ENCODE data around the gene ZNF750. TPM values are rescaled to one million over a fixed set of nuclear protein-coding genes. Genes with fewer than 3 reads are reported as not detected.

Gene ZNF750
- total and polyA plus RNA-seq, 2 of the 13 experiments (the other 11 are each of a cell fraction or from before 2014, with no cell fraction given) = not detected

DNA sequence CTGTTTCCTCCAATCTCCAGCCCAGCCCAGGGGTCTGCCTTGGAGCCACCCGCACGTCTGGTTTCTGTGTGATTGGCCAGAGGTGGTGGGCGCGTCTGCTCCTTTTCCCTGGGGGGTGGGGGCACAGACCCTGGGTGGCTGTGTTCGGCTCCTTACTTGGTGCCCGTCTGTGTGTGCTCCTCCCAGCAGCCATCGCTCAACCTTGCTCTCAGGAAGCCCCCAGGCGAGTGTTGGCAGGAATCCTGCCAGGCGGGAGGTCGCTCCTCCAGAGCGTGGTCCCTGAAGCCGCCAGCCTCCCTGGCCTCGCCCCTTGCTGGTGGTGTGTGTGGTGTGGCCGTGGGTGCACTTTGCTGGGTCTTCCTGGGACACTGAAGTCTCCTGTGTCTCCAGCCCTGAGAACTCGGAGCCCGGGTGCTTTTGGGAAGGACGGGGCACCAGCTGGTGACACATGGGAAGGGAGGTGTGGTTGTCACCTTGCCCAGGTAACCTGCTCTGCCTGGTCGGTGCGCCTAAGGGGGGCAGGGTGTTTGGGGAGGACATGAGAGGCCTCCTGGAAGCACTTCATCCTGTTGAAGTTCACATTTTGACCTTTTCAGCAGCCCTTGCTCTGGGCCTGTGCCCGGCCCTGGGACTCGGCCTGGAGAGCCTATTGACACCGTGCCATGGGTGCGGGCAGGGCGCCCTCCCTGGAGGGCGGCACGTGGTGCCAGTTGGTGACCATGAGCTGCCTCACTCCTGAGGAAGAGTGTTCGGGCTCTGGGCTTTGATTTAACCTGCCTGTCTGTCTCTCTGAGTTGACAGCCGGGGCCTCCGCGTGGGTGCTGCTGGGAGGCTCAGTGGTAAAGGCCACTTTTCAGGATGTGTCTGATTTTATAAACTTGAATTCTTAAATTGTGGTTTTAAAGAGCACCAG, 49.0 kb upstream of the ZNF750 start (continued):
- TF ChIP-seq ZHX1 (CRISPR knock-in tag; IDR thresholded peaks at IDR 0.05; ENCODE audit: low read depth) = no peak
- TF ChIP-seq, protein P1, sequence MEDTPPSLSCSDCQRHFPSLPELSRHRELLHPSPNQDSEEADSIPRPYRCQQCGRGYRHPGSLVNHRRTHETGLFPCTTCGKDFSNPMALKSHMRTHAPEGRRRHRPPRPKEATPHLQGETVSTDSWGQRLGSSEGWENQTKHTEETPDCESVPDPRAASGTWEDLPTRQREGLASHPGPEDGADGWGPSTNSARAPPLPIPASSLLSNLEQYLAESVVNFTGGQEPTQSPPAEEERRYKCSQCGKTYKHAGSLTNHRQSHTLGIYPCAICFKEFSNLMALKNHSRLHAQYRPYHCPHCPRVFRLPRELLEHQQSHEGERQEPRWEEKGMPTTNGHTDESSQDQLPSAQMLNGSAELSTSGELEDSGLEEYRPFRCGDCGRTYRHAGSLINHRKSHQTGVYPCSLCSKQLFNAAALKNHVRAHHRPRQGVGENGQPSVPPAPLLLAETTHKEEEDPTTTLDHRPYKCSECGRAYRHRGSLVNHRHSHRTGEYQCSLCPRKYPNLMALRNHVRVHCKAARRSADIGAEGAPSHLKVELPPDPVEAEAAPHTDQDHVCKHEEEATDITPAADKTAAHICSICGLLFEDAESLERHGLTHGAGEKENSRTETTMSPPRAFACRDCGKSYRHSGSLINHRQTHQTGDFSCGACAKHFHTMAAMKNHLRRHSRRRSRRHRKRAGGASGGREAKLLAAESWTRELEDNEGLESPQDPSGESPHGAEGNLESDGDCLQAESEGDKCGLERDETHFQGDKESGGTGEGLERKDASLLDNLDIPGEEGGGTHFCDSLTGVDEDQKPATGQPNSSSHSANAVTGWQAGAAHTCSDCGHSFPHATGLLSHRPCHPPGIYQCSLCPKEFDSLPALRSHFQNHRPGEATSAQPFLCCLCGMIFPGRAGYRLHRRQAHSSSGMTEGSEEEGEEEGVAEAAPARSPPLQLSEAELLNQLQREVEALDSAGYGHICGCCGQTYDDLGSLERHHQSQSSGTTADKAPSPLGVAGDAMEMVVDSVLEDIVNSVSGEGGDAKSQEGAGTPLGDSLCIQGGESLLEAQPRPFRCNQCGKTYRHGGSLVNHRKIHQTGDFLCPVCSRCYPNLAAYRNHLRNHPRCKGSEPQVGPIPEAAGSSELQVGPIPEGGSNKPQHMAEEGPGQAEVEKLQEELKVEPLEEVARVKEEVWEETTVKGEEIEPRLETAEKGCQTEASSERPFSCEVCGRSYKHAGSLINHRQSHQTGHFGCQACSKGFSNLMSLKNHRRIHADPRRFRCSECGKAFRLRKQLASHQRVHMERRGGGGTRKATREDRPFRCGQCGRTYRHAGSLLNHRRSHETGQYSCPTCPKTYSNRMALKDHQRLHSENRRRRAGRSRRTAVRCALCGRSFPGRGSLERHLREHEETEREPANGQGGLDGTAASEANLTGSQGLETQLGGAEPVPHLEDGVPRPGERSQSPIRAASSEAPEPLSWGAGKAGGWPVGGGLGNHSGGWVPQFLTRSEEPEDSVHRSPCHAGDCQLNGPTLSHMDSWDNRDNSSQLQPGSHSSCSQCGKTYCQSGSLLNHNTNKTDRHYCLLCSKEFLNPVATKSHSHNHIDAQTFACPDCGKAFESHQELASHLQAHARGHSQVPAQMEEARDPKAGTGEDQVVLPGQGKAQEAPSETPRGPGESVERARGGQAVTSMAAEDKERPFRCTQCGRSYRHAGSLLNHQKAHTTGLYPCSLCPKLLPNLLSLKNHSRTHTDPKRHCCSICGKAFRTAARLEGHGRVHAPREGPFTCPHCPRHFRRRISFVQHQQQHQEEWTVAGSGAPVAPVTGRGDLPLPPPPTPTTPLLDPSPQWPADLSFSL (CRISPR knock-in tag; IDR thresholded peaks at IDR 0.05) = no peak
- TF ChIP-seq ZNF891 (CRISPR knock-in tag; IDR thresholded peaks at IDR 0.05) = no peak; the same call in 1 of the 2 replicates
- TF ChIP-seq, protein P2, sequence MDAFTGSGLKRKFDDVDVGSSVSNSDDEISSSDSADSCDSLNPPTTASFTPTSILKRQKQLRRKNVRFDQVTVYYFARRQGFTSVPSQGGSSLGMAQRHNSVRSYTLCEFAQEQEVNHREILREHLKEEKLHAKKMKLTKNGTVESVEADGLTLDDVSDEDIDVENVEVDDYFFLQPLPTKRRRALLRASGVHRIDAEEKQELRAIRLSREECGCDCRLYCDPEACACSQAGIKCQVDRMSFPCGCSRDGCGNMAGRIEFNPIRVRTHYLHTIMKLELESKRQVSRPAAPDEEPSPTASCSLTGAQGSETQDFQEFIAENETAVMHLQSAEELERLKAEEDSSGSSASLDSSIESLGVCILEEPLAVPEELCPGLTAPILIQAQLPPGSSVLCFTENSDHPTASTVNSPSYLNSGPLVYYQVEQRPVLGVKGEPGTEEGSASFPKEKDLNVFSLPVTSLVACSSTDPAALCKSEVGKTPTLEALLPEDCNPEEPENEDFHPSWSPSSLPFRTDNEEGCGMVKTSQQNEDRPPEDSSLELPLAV (CRISPR knock-in tag; conservative IDR thresholded peaks at IDR 0.05; ENCODE audit: low read depth) = no peak
- TF ChIP-seq SAP130 (CRISPR knock-in tag; IDR thresholded peaks at IDR 0.05; ENCODE audit: low read depth) = no peak
- TF ChIP-seq ZZZ3 (CRISPR knock-in tag; IDR thresholded peaks at IDR 0.05; ENCODE audit: borderline replicate concordance) = no peak
- TF ChIP-seq, protein P3, sequence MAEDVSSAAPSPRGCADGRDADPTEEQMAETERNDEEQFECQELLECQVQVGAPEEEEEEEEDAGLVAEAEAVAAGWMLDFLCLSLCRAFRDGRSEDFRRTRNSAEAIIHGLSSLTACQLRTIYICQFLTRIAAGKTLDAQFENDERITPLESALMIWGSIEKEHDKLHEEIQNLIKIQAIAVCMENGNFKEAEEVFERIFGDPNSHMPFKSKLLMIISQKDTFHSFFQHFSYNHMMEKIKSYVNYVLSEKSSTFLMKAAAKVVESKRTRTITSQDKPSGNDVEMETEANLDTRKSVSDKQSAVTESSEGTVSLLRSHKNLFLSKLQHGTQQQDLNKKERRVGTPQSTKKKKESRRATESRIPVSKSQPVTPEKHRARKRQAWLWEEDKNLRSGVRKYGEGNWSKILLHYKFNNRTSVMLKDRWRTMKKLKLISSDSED (CRISPR knock-in tag; IDR thresholded peaks at IDR 0.05) = no peak
- peak; percentile 75; the same call in 1 of the 2 replicates for TF ChIP-seq ZNF782 (CRISPR knock-in tag; IDR thresholded peaks at IDR 0.05; ENCODE audit: borderline replicate concordance)
- no peak for TF ChIP-seq ZSCAN29 (CRISPR knock-in tag; conservative IDR thresholded peaks at IDR 0.05)
- no peak for TF ChIP-seq PHB2 (IDR thresholded peaks at IDR 0.05; ENCODE audit: partially characterized antibody)
- TF ChIP-seq, protein P4, sequence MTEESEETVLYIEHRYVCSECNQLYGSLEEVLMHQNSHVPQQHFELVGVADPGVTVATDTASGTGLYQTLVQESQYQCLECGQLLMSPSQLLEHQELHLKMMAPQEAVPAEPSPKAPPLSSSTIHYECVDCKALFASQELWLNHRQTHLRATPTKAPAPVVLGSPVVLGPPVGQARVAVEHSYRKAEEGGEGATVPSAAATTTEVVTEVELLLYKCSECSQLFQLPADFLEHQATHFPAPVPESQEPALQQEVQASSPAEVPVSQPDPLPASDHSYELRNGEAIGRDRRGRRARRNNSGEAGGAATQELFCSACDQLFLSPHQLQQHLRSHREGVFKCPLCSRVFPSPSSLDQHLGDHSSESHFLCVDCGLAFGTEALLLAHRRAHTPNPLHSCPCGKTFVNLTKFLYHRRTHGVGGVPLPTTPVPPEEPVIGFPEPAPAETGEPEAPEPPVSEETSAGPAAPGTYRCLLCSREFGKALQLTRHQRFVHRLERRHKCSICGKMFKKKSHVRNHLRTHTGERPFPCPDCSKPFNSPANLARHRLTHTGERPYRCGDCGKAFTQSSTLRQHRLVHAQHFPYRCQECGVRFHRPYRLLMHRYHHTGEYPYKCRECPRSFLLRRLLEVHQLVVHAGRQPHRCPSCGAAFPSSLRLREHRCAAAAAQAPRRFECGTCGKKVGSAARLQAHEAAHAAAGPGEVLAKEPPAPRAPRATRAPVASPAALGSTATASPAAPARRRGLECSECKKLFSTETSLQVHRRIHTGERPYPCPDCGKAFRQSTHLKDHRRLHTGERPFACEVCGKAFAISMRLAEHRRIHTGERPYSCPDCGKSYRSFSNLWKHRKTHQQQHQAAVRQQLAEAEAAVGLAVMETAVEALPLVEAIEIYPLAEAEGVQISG (CRISPR knock-in tag; IDR thresholded peaks at IDR 0.05) = 0 out of 2 replicates have a peak, but pooled peaks have one; percentile 21
- no peak for TF ChIP-seq MIXL1 (CRISPR knock-in tag; IDR thresholded peaks at IDR 0.05)
